Stomach smooth muscle (tissue), 2 donors: Measurements from ENCODE around the gene FGD5.

Source experiments
- H3K27ac ChIP-seq: one replicate; pipeline ENCODE4 v1.7.0; 2013; ENCODE audit warnings: mild to moderate bottlenecking, low read length, inconsistent platforms
- H3K27me3 ChIP-seq, 2 donors: one replicate each; pipeline ENCODE4 v1.7.0; 2013; ENCODE audit warnings: low read length in 2 of 2; ENCODE audit not compliant: insufficient read depth in 2 of 2, control insufficient read depth in 1 of 2
- H3K36me3 ChIP-seq, 2 donors: one replicate each; pipeline ENCODE4 v1.7.0; 2013; ENCODE audit warnings: low read length in 2 of 2; ENCODE audit not compliant: control insufficient read depth in 2 of 2, insufficient read depth in 2 of 2
- H3K4me1 ChIP-seq: one replicate; pipeline ENCODE4 v1.7.0; 2013; ENCODE audit warnings: low read length; ENCODE audit not compliant: control insufficient read depth, insufficient read depth
- H3K4me3 ChIP-seq, 2 donors: one replicate each; pipeline ENCODE4 v1.7.0; 2013; ENCODE audit warnings: low read length in 2 of 2
- H3K9ac ChIP-seq, 2 donors: one replicate each; pipeline ENCODE4 v1.7.0; 2013; ENCODE audit warnings: low read length in 2 of 2, mild to moderate bottlenecking in 1 of 2
- H3K9me3 ChIP-seq, 2 donors: one replicate each; pipeline ENCODE4 v1.7.0; 2013; ENCODE audit warnings: low read length in 2 of 2; ENCODE audit not compliant: control insufficient read depth in 2 of 2
- donor health status: healthy.
- donor health status: Pancreatic carcinoma.

The FGD5 gene

DNA sequence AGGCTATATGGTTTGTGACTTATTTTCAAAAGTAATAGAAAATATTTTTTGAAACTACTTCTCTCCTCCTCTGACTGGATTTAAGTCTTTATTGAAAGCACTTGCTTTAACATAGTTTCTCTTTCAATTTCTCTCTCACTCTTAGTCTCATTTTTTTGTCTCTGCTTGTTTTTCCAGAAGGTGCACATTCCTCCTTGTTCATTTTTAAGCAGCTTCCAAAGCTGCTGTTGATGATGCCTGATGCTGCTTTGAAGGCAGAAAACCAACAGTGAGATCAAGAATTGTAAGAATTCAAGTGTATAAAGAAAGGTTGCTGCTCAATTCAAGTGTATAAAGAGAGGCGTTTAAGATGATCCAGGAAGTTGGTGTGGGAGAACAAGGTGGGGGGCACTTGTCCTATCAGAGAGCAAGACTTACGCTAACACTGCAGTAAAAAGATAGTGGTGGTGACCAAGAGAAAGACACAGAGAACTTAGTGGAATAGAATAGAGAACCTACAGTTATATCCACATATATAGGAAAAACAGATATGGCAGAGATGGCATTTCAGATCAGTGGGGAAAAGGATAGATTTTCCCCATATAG lies 140.7 kb downstream of the FGD5 start:
- H3K4me3 ChIP-seq: no peak overlapping the region
- H3K27ac ChIP-seq: no peak overlapping the region
- H3K27me3 ChIP-seq: no peaks in the 10 kb centered on the region
- H3K9ac ChIP-seq: no peak overlapping the region
- H3K4me1 ChIP-seq: peaks cover 3% of the 10 kb centered on the region
- no peaks in the 10 kb centered on the region for H3K9me3 ChIP-seq
- H3K36me3 ChIP-seq: peaks cover 0 to 6% of the 10 kb centered on the region in 2 donors

DNA sequence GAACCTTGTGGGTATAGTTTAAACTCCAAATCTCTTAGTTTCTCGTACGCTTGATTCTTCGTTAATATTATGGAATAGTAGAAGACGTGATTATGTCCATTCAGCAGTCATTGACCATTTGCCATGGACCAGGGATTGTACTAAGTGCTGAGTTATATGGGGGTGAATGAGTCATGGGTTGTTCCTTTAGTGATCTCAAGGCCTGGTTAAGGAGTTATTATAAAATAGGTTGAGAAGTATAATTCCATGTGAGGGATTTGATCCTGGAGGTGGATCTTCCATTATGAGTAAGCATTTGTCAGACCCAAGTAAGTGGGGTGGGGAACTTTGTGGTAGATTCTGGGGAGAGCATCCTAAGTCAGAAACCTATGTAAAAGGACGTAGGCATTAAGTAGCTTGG lies 144.0 kb downstream of the FGD5 start:
- Histone ChIP-seq H3K27me3 (no peaks in the 10 kb centered on the region), H3K4me3 (no peak overlapping the region), H3K9ac (no peak overlapping the region), H3K4me1 (peaks cover 3% of the 10 kb centered on the region), H3K27ac (no peak overlapping the region), H3K9me3 (no peaks in the 10 kb centered on the region), H3K36me3 (peaks cover 0 to 8% of the 10 kb centered on the region in 2 donors)

DNA sequence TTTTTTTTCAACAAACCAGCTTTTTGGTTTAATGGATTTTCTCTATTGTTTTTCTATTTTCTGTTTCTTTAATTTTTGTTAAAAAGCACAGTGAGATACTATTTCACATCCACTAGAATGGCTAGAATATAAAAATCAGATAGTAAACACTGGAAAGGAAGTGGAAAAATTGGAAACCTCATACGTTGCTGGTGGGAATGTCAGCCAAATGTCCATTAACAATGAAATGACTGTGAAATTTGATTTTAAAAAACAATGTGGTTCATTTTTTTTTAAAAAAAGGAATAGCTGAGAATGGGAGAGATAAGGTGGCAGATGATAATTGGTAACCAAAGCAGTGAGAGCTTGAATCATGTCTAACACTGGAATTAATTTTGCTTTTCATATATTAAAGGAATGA lies 148.5 kb downstream of the FGD5 start:
- Histone ChIP-seq H3K4me3 (no peak overlapping the region), H3K36me3 (peaks cover under 1 to 6% of the 10 kb centered on the region in 2 donors), H3K9ac (no peak overlapping the region)

DNA sequence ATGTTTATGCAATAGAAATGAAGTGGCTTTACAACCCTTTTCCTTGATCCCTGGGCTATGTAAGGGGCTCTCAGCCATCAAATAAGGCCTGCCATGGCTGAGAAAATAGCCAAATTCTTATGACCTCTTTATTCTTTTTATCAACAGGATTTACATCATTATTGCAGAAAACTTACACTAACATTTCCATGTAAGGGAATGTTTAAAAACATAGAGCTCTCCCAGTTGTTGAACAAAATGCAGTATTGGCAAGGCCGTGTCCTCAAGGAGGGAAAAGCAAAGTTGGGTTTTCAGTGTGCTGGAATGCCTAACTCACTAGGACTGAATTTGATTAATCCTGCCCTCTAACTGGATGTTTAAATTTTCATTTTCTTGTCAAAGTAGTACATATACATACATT lies 150.9 kb downstream of the FGD5 start:
- Histone ChIP-seq H3K27me3 (no peaks in the 10 kb centered on the region), H3K9ac (no peak overlapping the region), H3K36me3 (peaks cover 6 to 7% of the 10 kb centered on the region in 2 donors), H3K27ac (no peak overlapping the region), H3K4me3 (no peak overlapping the region), H3K9me3 (no peaks in the 10 kb centered on the region), H3K4me1 (no peaks in the 10 kb centered on the region)

More for the DNA sequence above, 148.5 kb downstream of the FGD5 start:
- no peaks in the 10 kb centered on the region for H3K27me3 ChIP-seq
- no peaks in the 10 kb centered on the region for H3K4me1 ChIP-seq
- H3K27ac ChIP-seq: no peak overlapping the region
- no peaks in the 10 kb centered on the region for H3K9me3 ChIP-seq

DNA sequence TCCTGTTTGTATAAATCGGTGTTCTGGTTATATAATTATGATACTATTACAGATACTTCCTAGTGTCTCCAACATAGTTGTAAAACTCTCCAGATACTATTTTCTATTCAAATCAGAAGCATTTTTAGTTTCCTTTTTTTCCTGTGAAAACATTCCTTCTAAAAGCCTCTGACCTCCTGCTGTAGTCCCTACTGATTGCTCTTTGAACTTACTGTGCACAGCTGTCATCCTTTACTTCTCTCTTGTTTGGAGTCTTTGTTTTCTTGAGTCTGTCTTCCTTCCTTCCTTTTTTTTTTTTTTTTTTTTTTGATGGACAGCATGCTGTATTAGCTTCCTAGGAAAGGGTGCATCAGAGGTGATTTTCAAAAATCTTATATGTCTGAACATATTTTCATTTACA lies 157.6 kb downstream of the FGD5 start:
- H3K27me3 ChIP-seq: no peaks in the 10 kb centered on the region
- H3K9me3 ChIP-seq: no peaks in the 10 kb centered on the region
- H3K9ac ChIP-seq: no peak overlapping the region
- H3K27ac ChIP-seq: no peak overlapping the region
- H3K4me3 ChIP-seq: no peak overlapping the region
- H3K36me3 ChIP-seq: peaks cover 5 to 6% of the 10 kb centered on the region in 2 donors
- no peaks in the 10 kb centered on the region for H3K4me1 ChIP-seq

DNA sequence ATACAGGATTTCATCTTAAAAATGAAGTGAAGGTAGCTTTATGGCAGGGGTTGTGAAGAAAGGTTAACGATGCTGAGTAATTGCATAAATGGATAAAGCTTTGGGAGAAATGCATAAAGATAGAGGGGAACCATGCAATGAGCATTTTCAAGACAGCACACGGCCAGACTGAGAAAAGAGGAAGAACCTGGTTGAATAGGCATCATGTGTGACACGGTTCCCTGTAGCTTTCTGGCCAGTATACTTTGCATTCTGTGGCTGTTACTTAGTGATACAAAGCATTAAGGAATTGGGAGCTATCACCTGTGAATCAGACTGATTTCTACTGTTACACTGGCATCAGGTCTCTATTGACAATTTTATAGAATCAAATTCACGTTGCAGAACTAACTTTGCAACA lies 161.9 kb downstream of the FGD5 start:
- Histone ChIP-seq H3K4me3 (no peak overlapping the region), H3K27ac (no peak overlapping the region), H3K27me3 (no peaks in the 10 kb centered on the region), H3K9ac (no peak overlapping the region), H3K9me3 (no peaks in the 10 kb centered on the region), H3K36me3 (no peaks in the 10 kb centered on the region), H3K4me1 (no peaks in the 10 kb centered on the region)
